Body of pancreas (tissue), 4 donors: ENCODE results near the gene CHRNA1.

Experiments
- POLR2A ChIP-seq, 3 donors: fragments of 450-650 bp; IDR thresholded peaks; one replicate each; pipeline ENCODE4 v1.6.1; 2016; ENCODE audit warnings: antibody characterized with exemption in 3 of 3, mild to moderate bottlenecking in 2 of 3
- TF ChIP-seq, protein P1 (sequence below), 7 experiments: fragments of 450-650 bp in 4 of 7; fragments of 200-600 bp in 3 of 7; sonication (generic) in 3 of 7; IDR thresholded peaks; one replicate each; pipeline ENCODE4 v1.5.1; 2016 to 2019; ENCODE audit warnings: antibody characterized with exemption in 7 of 7

DNA sequence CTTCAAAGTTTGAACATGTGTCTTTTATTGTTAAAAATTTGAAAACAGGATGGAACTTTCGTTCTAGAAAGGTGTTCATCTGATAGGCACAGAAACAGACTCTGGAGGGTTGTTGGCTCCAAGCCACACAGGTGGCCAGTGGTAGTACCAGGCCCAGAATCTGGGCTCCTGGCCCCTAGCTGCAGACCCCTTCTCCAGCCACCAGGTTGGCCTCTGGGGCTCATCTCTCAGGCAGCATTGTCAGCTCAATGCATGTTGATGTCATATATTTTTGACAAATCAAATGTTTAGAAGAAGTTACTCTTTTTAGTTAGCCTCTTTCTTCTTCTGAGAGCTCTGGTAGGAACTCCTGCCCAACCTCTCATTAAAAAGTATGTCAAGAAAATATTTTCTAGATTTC is 34.5 kb upstream of the CHRNA1 start:
- TF ChIP-seq, protein P1, sequence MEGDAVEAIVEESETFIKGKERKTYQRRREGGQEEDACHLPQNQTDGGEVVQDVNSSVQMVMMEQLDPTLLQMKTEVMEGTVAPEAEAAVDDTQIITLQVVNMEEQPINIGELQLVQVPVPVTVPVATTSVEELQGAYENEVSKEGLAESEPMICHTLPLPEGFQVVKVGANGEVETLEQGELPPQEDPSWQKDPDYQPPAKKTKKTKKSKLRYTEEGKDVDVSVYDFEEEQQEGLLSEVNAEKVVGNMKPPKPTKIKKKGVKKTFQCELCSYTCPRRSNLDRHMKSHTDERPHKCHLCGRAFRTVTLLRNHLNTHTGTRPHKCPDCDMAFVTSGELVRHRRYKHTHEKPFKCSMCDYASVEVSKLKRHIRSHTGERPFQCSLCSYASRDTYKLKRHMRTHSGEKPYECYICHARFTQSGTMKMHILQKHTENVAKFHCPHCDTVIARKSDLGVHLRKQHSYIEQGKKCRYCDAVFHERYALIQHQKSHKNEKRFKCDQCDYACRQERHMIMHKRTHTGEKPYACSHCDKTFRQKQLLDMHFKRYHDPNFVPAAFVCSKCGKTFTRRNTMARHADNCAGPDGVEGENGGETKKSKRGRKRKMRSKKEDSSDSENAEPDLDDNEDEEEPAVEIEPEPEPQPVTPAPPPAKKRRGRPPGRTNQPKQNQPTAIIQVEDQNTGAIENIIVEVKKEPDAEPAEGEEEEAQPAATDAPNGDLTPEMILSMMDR (IDR thresholded peaks at IDR 0.05): no peak
- no peak for TF ChIP-seq POLR2A (IDR thresholded peaks at IDR 0.05)
